A549 treated with Mapracorat at 1 μM for 4 hours (cell line): ENCODE results near the gene ZNF304. TPM values are rescaled to one million over a fixed set of nuclear protein-coding genes. Genes with fewer than 3 reads are reported as not detected.

Experiments
- total RNA-seq: library from RNA; stranded (reverse); fragments of 200-300 nt; extraction: Qiagen RNA extraction; gene quantifications from 5 replicates; pipeline ENCODE4 v1.2.3, GENCODE V29; 2022

Gene ZNF304
- 2.1 to 2.7 TPM (median 2.4 TPM) in 5 replicates for total RNA-seq

DNA sequence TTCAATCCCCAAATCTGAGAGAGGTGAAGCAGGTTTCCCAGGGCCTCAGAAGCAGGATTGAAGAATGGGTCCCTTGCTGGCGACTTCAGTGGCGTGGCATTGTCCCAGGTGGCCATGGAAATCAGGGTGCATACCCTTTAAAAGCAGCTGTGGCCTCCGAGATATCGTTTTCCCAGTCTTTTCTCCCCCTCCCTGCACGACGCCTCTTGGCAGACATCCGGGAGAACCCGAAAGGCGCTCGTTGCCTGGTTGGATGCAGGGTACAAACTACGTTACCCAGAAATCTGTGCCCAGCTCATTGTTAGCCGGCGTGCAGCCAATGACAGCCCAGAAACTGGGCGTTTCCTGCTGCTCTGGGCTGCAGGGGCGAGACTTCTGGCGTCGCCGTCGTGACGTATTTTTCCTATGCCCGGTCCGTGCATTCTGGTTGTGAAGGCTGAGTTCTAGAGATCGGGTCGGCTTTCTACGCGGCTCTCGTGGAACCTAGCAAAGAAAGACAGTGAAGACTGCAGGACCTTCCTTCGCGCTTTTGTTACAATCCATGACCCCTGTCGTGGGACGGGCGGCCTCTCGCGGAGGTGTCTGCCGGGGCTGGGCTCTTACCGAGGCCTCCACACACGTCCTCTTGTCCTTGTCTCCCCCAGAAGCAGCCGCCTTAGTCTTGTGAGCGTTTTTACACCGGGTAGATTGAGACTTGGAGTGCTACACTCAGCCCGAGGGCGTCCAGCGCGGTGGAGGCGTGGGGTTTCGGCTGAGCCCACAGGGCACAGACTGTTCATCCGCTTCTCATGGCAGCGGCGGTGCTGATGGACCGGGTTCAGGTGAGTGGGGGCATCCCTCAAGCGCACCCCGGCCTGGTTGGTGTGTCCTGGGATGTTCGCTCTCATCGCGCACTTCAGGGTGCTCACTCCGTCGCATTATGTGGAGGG lies at the start of gene ZNF304:
Gene ZNF304, plus strand, starts transcription at position 395 of the 929 bp plus-strand sequence. Its CDS starts 394 bp downstream, at position 789.

DNA sequence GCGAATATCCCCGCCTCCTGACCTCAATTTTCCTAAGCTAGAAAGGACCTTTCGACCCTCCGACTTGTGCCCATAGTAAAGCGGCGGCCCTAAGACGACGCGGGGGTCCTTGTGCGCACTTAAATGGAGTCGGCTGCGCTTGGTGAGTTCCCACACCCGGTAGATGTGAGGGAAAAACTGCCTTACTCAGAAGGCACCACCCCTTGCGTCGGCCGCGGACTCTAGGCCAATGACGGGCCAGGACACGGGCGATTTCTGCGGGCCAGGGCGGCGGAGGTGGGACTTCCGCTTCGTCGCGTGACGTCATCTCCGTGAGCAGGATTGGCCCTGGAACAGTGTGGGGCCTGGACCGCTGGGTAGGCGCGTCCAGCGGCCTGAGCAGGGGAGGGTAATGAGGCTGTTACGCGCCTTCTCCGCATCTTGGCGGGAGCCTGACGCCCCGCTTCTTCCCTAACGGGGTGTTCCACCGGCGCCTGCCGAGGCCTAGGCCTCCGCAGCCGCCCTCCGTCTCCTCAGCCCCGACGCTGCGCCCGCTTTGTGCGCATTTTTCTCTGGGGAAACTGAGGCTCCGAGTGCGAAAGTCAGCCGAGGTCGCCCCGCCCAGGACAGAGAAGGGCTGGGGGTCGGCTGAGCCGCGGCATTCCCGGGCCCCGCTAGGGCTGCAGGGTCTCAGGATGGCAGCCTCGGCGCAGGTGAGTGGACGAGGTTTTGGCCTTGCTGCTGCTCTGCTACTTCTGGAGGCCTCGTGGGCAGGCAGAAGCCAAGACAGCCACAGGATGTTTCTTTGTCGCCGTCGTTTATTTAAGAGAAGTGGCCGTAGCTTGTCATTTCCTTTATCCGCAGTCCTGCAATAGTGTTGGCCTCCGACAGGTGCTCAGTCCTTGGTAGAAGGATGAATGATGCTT lies 30.6 kb upstream of the ZNF304 start, which contains the start of gene ZNF543:
Gene ZNF543, plus strand, starts transcription at position 293 of the 905 bp plus-strand sequence. Its CDS starts 382 bp downstream, at position 675.

GRCh38 chr19:57362997-57363687 lies 12.1 kb downstream of the ZNF304 start, which contains the start of the genes TRAPPC2B and ZNF547:
TSS of gene TRAPPC2B (plus strand) at chr19:57363551. CDS start at chr19:57364834, 1,283 bp downstream.
TSS of gene ZNF547 (plus strand) at chr19:57363551. CDS start at chr19:57368556, 5,005 bp downstream.

GRCh38 chr19:57389730-57390598 lies 38.9 kb downstream of the ZNF304 start, which contains the start of gene ZNF548:
TSS of gene ZNF548 (plus strand) at chr19:57389854. CDS start at chr19:57390100, 246 bp downstream.

Other genes with a start within 250 kb of the ZNF304 start
- gene USP29, start 231.3 kb upstream of the ZNF304 start, total RNA-seq = not detected in 5 replicates
- not detected in 5 replicates for gene ZIM3, start 206.1 kb upstream of the ZNF304 start, total RNA-seq
- gene DUXA, start 183.8 kb upstream of the ZNF304 start, total RNA-seq = not detected in 5 replicates
- gene ZNF264, start 159.8 kb upstream of the ZNF304 start, total RNA-seq = 5.5 to 9.0 TPM (median 8.4 TPM) in 5 replicates
- gene AURKC, start 120.2 kb upstream of the ZNF304 start, total RNA-seq = 0.25 to 0.66 TPM (median 0.49 TPM) in 4 of 5 replicates, not detected in the other
- 1.4 to 2.7 TPM (median 1.9 TPM) in 5 replicates for gene ZNF805, start 110.6 kb upstream of the ZNF304 start, total RNA-seq
- gene ZNF460, start 70.8 kb upstream of the ZNF304 start, total RNA-seq = 0.81 to 1.2 TPM (median 1.1 TPM) in 5 replicates
- 1.1 to 1.7 TPM (median 1.6 TPM) in 5 replicates for gene ZNF543, start 30.8 kb upstream of the ZNF304 start, total RNA-seq
- 13.7 to 16.4 TPM (median 16.3 TPM) in 5 replicates for gene TRAPPC2B, start 12.3 kb downstream of the ZNF304 start, total RNA-seq
- gene ZNF547, start 12.3 kb downstream of the ZNF304 start, total RNA-seq = 0.85 to 1.5 TPM (median 1.4 TPM) in 5 replicates
- gene ZNF548, start 38.6 kb downstream of the ZNF304 start, total RNA-seq = 3.3 to 5.0 TPM (median 3.7 TPM) in 5 replicates
- gene ZNF17, start 59.9 kb downstream of the ZNF304 start, total RNA-seq = 3.8 to 7.0 TPM (median 4.9 TPM) in 5 replicates
- 14.1 to 16.4 TPM (median 15.0 TPM) in 5 replicates for gene ZNF749, start 84.1 kb downstream of the ZNF304 start, total RNA-seq
- gene VN1R1, start 105.9 kb downstream of the ZNF304 start, total RNA-seq = 0.06 to 0.11 TPM in 2 of 5 replicates, not detected in the others
- gene ZNF772, start 126.3 kb downstream of the ZNF304 start, total RNA-seq = 0.73 to 1.4 TPM (median 1.2 TPM) in 5 replicates
- 4.9 to 7.9 TPM (median 6.7 TPM) in 5 replicates for gene ZNF419, start 136.5 kb downstream of the ZNF304 start, total RNA-seq
- 4.1 to 6.7 TPM (median 4.4 TPM) in 5 replicates for gene ZNF773, start 148.7 kb downstream of the ZNF304 start, total RNA-seq
- gene ZNF549, start 176.1 kb downstream of the ZNF304 start, total RNA-seq = 1.4 to 1.9 TPM (median 1.7 TPM) in 5 replicates
- 2.5 to 5.4 TPM (median 3.8 TPM) in 5 replicates for gene ZNF550, start 208.6 kb downstream of the ZNF304 start, total RNA-seq
- 3.4 to 5.0 TPM (median 4.2 TPM) in 5 replicates for gene ZNF416, start 227.6 kb downstream of the ZNF304 start, total RNA-seq
- not detected in 5 replicates for gene ZIK1, start 232.9 kb downstream of the ZNF304 start, total RNA-seq
- gene ZNF530, start 248.6 kb downstream of the ZNF304 start, total RNA-seq = 4.7 to 5.7 TPM (median 5.1 TPM) in 5 replicates